Measurements from ENCODE around the gene FBLN5. TPM values are rescaled to one million over a fixed set of nuclear protein-coding genes. Genes with fewer than 3 reads are reported as not detected.

The FBLN5 gene
- total and polyA plus RNA-seq, 2 experiments from 2014 or later: 157 to 337 TPM

GRCh38 chr14:91867316-91867988, 80.0 kb downstream of the FBLN5 start, which contains the start of gene TC2N:
Gene TC2N (minus strand): TSS chr14:91867536. CDS start chr14:91813769, 53,767 bp downstream.
- no peak within 1 kb of the TSS for H3K4me3 ChIP-seq
- no peaks in the 10 kb centered on the region for H3K79me2 ChIP-seq
- no peaks in the 10 kb centered on the region for H4K20me1 ChIP-seq (ENCODE audit: insufficient read depth, poor library complexity, severe bottlenecking)
- H3K27ac ChIP-seq: no peak within 1 kb of the TSS
- no peaks in the 10 kb centered on the region for H3K27me3 ChIP-seq
- no peak for DNase-seq (ENCODE audit: low spot score)
- 79% methylated on average over 10 of the region's 10 CpGs for WGBS (ENCODE audit: low lambda C conversion rate, missing lambda C conversion rate)
- no peak within 1 kb of the TSS for H2AFZ ChIP-seq
- peaks cover 4% of the 10 kb centered on the region for H3K4me1 ChIP-seq (ENCODE audit: insufficient read depth)
- H3K9me2 ChIP-seq (replicated peaks; ENCODE audit: insufficient read depth): no peaks in the 10 kb centered on the region
- no peak for TF ChIP-seq CTCF (IDR thresholded peaks at IDR 0.05; ENCODE audit: poor library complexity)
- TF ChIP-seq EZH2 (IDR thresholded peaks at IDR 0.05; ENCODE audit: borderline replicate concordance): no peak
- TF ChIP-seq EZH2phosphoT487 (IDR thresholded peaks at IDR 0.05; ENCODE audit: low read depth, severe bottlenecking, unreplicated experiment): no peak
- no peaks in the 10 kb centered on the region for H3K9me3 ChIP-seq (ENCODE audit: low read depth)
- no peaks in the 10 kb centered on the region for H3K36me3 ChIP-seq (replicated peaks; ENCODE audit: insufficient read depth, low read depth)
- no peak within 1 kb of the TSS for H3K4me2 ChIP-seq

GRCh38 chr14:91866511-91867295, 80.8 kb downstream of the FBLN5 start:
- H3K27ac ChIP-seq: no peak overlapping the region
- no peaks in the 10 kb centered on the region for H3K36me3 ChIP-seq (replicated peaks; ENCODE audit: insufficient read depth, low read depth)
- H3K79me2 ChIP-seq: no peaks in the 10 kb centered on the region
- peaks cover 4% of the 10 kb centered on the region for H3K4me1 ChIP-seq (ENCODE audit: insufficient read depth)
- H2AFZ ChIP-seq: no peak overlapping the region
- no peaks in the 10 kb centered on the region for H3K9me3 ChIP-seq (ENCODE audit: low read depth)
- H3K9me2 ChIP-seq (replicated peaks; ENCODE audit: insufficient read depth): no peaks in the 10 kb centered on the region
- WGBS (ENCODE audit: low lambda C conversion rate, missing lambda C conversion rate): 80% methylated on average over 6 of the region's 6 CpGs
- no peak for DNase-seq (ENCODE audit: low spot score)
- no peaks in the 10 kb centered on the region for H4K20me1 ChIP-seq (ENCODE audit: insufficient read depth, poor library complexity, severe bottlenecking)
- H3K4me2 ChIP-seq: no peak overlapping the region
- H3K27me3 ChIP-seq: no peaks in the 10 kb centered on the region
- no peak overlapping the region for H3K4me3 ChIP-seq
- TF ChIP-seq EZH2 (IDR thresholded peaks at IDR 0.05; ENCODE audit: borderline replicate concordance) (no peak), CTCF (IDR thresholded peaks at IDR 0.05; ENCODE audit: poor library complexity) (no peak), EZH2phosphoT487 (IDR thresholded peaks at IDR 0.05; ENCODE audit: low read depth, severe bottlenecking, unreplicated experiment) (no peak)

- no peak overlapping the region for H3K27ac ChIP-seq
- H3K9me3 ChIP-seq (ENCODE audit: low read depth): no peaks in the 10 kb centered on the region
- H3K27me3 ChIP-seq: no peaks in the 10 kb centered on the region
- no peak overlapping the region for H2AFZ ChIP-seq
- no peaks in the 10 kb centered on the region for H4K20me1 ChIP-seq (ENCODE audit: insufficient read depth, poor library complexity, severe bottlenecking)
- no peaks in the 10 kb centered on the region for H3K79me2 ChIP-seq
- TF ChIP-seq EZH2phosphoT487 (IDR thresholded peaks at IDR 0.05; ENCODE audit: low read depth, severe bottlenecking, unreplicated experiment): no peak
- no peak for TF ChIP-seq CTCF (IDR thresholded peaks at IDR 0.05; ENCODE audit: poor library complexity)
- no peak for TF ChIP-seq EZH2 (IDR thresholded peaks at IDR 0.05; ENCODE audit: borderline replicate concordance)
- WGBS (ENCODE audit: low lambda C conversion rate, missing lambda C conversion rate): 96% methylated on average over 2 of the region's 2 CpGs
- H3K4me1 ChIP-seq (ENCODE audit: insufficient read depth): peaks cover 4% of the 10 kb centered on the region
- H3K9me2 ChIP-seq (replicated peaks; ENCODE audit: insufficient read depth): no peaks in the 10 kb centered on the region
- no peak overlapping the region for H3K4me3 ChIP-seq
- DNase-seq (ENCODE audit: low spot score): no peak
- H3K36me3 ChIP-seq (replicated peaks; ENCODE audit: insufficient read depth, low read depth): no peaks in the 10 kb centered on the region
- no peak overlapping the region for H3K4me2 ChIP-seq
These were observed 81.4 kb downstream of the FBLN5 start for GRCh38 chr14:91866061-91866460.

Data from hepatocyte (in vitro differentiated cells).